MM.1S (cell line): ENCODE results near the gene RASGRP1.

Experiments used
- EZH2 ChIP-seq: fragments of 300-600 bp; sonication (generic); optimal IDR thresholded peaks from 2 replicates; pipeline ENCODE3; 2017; ENCODE audit warnings: low read depth, mild to moderate bottlenecking, antibody characterized with exemption, low read length, mixed read lengths
- TF ChIP-seq, protein P1 (sequence below): fragments of 300-600 bp; sonication (generic); IDR thresholded peaks from 2 replicates; pipeline ENCODE4 v1.5.1; 2016; ENCODE audit warnings: antibody characterized with exemption, low read length, mixed read lengths

DNA sequence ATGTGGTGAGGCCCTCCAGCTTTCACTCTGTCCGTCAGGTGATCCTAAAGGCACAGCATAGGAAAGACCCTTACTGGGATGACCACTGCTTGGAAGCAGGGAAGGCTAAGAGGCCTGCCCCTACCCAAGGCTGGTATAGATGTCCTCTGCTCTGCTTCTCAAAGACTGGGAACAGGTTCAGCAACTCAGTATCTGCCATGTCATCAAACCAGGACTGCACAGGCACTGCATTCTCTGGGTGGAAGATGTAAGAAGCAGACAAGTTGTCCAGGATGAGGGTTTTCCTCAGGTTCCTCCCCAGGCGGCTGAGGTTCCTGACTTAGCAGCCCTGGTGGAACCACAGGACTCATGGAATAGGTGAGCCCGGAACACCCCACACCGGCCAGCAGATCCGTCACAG lies 106.0 kb downstream of the RASGRP1 start:
- TF ChIP-seq, protein P1, sequence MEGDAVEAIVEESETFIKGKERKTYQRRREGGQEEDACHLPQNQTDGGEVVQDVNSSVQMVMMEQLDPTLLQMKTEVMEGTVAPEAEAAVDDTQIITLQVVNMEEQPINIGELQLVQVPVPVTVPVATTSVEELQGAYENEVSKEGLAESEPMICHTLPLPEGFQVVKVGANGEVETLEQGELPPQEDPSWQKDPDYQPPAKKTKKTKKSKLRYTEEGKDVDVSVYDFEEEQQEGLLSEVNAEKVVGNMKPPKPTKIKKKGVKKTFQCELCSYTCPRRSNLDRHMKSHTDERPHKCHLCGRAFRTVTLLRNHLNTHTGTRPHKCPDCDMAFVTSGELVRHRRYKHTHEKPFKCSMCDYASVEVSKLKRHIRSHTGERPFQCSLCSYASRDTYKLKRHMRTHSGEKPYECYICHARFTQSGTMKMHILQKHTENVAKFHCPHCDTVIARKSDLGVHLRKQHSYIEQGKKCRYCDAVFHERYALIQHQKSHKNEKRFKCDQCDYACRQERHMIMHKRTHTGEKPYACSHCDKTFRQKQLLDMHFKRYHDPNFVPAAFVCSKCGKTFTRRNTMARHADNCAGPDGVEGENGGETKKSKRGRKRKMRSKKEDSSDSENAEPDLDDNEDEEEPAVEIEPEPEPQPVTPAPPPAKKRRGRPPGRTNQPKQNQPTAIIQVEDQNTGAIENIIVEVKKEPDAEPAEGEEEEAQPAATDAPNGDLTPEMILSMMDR = no peak
- no peak for TF ChIP-seq EZH2
